Kidney capillary endothelial cell (primary cell): ENCODE results near the gene YWHAG.
"Not testable (repeated sequence)": the region's sequence is repeated elsewhere in the genome, so short reads cannot be mapped to it uniquely, and the experiment has no call there.

Source experiments
- DNase-seq: peaks from one replicate; pipeline ENCODE4 v3.0.0-alpha.2; 2018; ENCODE audit warnings: low spot score

The YWHAG gene

DNA sequence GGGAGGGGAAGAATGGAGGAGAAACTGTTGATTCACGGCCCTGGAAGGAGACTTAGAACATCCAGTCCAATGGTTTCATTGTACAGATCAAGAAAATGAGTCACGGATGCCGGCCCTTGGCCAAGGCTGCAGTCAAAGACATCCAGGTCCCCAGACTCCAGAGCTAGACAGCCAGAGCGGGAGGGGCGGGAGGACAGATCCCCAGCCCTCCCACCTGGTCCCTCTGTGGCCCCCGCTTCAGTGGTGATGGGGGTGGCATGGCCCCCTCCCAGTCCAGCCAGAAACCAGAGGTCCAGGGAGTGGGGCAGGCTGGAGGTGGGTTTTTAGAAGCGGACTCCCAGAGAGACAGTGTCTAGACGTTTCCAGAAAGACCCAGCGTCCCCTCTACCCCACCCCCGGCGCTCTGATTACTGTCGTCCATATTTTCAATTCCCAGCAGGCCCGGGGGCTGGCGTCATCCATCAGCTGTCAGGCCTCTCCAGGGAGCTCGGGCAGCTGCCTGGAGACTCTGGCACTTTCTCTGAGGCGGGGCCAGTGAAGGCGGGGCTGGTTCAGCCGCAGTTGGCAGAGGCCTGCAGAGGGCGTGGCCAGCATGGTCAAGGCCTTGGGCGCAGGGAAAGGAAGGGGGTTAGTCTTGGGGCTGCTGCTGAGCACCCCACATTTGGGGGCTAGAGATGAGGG, 64.3 kb downstream of the YWHAG start:
- DNase-seq: peak; percentile 74

DNA sequence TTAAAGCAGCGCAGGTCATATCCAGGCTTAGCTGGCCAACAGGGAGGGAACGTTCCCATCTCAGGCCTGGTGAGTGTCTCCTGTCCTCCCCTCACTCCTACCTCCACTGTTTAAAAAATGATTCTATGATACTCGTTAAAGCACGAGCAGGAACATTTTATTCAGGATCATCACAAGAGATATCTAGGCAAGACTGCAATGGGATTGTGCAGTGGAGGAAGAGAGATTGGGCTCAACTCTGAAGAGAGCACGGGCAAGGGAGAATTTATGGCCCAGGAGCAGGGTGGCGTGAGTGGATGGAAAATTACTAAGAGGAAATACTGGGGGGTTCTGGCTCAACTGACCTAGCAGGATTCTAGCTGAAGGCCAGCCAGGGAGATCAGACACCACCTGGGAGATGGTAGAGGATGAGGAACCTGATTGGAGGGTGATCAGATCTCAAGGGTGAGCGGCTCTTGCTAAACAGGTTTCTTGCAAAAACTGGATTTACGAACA, 65.3 kb downstream of the YWHAG start:
- DNase-seq: no peak

DNA sequence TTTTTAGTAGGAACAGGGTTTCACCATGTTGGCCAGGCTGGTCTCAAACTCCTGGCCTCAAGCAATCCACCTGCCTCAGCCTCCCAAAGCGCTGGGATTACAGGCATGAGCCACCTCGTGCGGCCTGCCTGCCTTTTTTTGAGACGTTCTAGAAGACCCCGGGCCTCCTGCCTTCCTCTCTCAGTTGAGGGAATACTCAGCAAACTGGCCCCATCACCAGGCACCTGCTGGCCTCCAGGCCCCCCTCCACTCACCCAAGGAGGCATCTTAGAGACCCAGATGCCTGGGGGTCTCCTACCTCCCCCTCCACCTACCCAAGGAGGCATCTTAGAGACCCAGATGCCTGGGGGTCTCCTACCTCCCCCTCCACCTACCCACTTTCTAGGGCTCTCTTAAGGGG, 65.9 kb downstream of the YWHAG start:
- DNase-seq: not testable (repeated sequence)

DNA sequence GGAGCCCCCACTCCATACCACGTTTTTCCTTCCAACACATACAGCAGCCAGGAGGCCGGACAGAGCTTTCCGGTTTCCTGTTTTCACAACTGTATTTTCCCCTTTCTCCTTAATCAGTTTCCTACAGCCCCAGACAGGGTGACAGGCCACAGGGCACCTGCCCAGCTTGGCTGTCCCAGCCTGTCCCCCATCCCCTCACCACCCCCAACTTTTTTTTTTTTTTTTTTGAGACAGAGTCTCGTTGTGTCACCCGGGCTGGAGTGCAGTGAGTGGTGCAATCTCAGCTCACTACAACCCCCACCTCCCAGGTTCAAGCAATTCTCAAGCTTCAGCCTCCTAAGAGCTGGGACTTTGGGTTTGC, 66.6 kb downstream of the YWHAG start:
- peak; percentile 75 for DNase-seq

DNA sequence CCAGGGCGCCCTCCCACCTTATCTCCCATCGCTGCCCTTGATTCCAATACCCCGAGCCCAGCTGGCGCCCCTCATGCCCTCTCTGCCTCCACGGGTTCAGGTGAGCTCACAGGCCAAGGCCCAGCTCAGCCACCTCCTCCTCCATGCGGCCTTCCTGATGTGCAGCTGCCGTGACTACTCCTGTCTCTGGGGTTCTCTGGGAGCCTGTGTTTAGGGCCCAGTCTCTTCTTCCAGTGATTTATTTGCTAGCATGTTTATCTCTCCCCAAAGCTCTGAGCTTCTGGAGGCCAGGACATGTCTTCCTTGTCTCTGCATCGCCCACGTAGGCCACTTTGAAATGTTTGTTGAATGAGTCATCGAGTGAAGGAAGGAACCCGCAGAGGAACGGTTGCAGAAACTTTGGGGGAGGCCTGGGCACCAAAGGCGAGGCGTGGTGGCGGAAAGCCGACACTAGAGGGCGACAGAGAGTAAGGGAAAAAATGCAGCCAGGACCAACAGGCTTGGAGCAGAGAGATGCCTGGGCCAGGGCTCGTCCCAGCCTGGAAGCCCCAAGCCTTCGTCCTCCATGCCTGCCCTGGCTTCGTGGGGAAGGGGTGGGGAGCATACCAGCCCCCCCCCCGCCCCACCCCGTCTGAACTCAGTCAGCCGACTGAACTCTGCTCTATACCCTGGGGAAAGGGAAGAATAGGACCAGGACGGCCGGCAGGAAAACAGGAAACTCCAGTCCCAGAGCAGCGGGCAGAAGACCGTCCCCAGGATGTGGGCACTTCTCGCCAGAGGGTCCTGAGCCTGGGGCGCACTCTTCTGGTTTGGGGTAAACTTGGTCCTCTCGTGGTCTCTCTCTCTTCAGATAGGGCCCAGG, 67.2 kb downstream of the YWHAG start:
- DNase-seq: peak; percentile 96

DNA sequence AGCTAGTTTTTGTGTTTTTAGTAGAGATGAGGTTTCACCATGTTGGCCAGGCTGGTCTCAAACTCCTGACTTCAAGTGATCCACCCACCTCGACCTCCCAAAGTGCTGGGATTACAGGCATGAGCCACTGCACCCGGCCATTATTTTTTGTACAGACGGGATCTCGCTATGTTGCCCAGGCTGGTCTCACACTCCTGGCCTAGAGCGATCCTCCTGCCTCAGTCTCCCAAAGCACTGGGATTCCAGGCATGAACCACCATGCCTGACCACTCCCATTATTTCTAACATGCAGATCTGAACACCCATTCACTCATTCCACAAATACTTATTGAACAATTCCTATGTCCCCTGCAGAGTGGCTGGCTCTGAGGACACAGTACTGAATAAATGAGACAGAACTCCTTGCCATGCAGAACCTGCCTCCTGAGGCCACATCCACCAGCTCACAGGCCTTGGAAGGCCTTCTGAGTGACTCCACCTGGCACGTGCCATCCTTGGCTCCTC, 67.9 kb downstream of the YWHAG start:
- DNase-seq: not testable (repeated sequence)

DNA sequence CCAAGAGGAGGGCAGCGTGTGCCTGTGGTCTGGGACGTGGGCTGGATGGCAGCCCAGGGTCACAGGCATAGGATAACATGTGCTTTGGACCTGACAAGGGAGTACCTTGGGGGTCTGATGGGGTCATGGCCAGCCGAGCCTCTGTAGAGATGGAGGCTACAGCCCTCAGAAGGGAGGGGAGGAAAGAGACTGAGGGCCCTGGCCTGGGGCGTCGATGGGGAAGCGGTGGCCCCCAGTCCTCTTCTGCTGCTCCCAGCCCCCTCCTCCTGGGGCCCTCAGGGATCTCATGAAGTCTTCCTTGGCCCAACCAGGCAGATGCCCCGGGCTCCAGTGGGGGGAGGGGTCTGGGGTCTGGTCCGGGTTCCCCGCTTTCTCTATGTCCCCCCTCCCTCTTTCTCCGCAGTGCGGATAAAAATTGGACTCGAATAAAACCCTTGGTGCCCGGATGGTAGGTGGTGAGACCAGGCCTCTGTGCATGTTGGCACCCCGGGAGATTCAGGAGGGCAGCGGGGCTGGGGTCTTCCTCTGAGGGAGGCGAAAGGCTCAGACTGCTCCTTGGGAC, 71.9 kb downstream of the YWHAG start:
- no peak for DNase-seq

DNA sequence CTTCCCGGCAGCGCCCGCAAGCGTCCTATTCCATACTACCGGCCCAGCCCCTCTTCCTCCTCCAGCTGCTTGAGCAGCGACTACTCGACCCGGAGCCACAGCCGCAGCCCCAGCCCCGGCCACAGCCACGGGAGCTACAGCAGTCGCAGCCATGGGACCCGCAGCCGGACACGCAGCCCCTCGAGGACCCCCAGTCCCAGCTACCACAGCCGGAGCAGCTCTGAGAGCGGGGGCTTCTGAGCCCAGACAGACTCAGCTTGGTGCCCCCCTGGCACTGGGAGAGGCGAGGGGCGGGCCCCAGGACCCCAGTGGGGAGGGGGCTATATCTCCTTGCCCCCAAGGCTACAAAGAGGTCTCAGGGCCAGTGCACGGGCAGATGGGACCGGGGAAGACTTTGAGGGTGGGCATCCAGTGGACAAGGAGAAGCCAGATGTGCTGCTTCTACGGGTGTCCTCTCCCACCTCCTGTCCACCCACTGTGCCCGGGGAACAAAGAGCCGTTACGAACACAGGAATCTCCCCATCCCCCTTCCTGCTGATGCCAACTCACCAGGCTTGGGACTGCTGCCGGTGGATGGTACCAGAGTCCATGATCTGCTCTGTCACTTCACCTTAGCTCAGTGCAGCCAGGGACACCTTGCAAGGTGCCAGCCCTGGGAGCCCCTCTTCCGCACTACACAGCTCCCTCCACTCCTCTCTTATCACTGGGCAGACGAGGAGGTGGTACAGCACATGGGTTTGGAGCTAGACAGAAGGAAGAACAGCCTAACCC, 73.0 kb downstream of the YWHAG start:
- DNase-seq: no peak

DNA sequence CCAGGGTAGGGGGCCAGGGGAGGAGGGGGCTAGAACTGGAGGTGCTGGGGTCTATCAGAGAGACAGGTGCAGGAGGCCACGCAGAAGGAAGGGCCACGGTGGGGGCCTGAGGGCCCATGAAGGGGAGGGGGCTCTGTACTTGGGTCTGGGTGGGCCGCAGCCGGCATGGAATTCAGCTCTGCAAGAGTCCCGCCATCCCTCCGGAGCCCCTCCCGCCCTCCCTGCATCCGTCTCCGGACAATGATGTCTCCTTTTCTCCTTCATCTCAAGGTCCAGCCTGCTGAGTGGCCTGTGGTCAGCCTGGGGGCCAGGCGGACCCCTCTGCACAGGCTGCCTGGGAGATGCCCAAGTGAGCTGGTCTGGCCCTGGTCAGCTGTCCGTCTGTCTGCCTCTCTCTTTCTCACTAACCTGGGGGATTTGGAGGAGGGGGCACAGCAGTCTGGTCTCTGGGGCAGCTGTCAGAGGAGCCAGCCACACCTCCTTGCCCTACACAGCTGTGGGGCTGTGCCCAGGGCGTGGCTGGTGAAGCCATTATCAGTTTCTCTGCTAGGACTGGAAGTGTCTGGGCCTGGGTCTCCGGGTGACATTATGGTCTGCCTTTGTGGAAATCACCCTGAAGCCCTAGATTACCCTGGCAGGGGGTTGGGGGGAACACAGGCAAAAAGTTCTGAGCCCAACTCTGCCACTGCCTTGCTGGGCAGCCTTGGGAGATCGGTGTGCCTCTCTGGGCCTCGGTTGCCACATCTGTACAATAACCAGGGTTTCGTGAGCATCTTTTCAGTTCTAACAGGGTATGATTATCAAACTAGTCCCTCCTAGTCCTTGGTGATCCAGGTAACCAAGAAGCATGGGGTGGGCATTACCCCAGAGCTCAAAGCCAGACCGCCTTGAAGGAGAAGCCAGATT, 75.3 kb downstream of the YWHAG start:
- no peak for DNase-seq

DNA sequence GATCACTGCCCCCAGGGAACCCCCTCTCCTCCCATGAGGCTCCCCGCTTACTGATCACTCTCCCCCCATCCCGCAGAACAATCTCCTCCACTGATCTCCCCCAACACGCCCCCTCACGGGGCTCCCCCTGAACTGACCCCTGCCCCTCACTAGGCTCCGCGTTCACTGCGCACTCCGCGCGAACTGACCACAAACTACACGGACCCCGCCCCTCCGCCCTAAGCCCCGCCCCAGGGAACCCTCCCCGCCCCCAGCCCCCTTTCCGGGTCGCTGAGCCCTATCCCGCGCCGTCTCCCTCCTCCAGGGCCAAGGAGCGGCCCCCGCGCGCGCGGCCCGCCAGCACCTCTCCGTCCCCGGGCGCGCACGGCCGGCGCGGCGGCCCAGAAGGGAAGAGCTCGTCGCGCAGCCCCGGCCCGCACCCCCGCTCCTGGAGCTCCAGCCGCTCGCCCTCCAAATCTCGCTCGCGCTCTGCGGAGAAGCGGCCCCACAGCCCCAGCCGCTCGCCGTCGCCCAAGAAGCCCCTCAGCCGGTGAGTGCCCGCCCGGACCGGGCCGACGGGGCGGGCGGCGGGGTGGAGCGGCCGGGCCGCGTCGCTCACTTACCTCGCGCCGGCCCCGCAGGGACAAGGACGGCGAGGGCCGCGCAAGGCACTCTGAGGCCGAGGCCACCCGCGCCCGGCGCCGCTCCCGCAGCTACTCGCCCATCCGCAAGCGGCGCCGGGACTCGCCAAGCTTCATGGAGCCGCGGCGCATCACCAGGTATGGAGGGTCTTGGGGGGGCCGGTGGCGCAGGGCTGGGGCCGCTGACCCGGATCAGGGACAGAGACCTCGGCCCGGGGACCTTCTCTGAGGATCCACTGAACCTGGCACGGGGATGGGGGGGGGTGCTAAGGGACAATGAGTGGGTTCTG, 76.2 kb downstream of the YWHAG start:
- DNase-seq: no peak

DNA sequence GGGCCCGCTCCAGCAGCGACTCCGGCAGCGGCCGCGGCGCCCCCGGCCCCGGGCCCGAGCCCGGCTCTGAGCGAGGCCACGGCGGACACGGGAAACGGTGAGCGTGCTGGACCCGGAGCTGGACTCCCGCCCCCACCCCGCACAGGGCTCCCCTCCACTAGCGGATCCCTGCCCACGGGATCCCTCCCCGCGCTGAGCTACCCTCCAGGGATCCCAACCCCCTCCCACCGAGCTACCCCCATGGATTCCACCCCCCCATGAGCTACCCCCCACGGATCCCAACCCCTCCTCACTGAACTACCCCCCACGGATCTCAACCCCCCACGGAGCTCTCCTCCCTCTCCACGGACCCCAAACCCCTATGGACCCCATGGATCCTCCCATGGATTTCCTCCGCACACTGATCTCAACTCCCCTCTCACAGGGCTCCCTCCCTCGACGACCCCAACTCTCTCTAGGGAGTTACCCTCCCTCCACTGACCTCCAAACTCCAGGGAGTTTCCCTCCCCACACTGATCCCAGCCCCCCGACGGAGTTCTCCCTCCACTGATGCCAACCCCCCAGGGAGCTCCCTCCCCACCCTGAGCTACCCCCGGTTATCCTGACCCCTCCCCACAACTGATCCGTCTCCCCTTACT, 77.0 kb downstream of the YWHAG start:
- no peak for DNase-seq

DNA sequence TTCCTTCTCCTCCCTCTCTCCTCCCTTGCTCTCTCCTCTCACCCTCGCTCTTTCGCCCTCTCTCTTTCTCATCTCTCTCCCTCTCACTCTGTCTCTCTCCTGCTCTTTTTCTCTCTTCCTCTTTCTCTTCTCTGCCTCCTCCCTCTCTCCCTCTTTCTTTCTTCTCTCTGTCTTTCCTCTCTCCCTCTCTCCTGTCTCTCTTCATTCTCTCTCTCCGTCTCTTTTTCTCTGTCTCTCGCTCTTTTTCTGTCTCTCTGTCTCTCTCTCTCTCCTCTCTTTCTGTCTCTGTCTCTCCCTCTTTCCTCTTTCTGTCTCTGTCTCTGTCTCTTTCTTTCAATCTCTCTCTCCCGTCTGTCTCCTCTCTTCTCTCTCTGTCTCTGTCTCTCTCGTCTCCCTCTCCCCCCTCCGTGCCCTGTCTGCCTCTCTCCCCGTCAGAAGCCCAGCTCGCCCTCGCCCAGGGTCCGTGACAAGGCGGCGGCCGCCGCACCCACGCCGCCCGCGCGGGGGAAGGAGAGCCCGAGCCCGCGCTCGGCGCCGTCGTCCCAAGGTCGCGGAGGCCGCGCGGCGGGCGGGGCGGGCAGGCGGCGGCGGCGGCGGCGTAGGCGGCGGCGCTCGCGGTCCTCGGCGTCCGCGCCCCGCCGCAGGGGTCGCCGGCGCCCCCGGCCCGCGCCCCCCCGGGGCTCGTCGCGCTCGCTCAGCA, 77.6 kb downstream of the YWHAG start:
- no peak for DNase-seq

DNA sequence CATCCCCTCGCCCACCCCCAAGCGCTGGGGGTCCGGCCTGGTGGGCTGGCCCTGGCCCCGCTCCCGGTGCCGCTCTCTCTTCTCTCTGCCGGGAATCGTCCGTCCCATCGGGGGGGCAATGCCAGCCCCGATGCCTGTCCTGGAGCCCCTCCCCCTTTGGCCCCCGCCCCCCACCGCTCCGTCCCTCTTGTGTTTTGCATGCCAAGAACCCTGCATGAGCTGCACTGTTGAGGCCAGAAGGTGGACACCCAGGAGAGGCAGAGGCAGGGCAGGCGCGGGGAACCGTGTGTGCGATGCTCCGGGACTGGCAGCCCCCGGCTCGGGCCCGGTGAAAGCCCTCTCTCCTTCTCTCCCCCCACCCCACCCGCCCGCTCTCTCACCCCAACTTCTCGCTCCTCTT, 78.4 kb downstream of the YWHAG start:
- DNase-seq: no peak

DNA sequence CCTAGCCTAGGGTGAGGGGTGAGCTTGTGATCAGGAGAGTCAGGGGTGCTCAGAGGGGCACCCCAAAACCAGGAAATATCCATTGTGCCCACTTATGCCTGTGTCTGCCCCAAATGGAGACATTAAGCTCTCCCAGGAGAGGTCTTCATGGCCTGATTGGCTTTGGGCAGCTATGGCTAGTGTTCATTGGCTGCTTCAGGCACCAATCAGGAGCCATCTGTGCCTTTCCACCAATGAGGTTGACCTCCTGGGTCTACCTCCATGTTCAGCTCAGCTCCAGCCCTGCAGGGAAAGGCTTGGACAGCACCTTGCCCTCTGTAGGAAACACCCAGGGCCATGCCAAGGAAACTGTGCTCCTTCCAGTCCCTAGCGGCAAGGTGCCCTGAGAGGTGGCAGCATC, 80.3 kb downstream of the YWHAG start:
- no peak for DNase-seq
